Measurements from ENCODE around the gene TNFRSF4.

- TF ChIP-seq EZH2phosphoT487 (IDR thresholded peaks at IDR 0.05; ENCODE audit: borderline replicate concordance, low read depth, low read length) (no peak), CTCF (conservative IDR thresholded peaks at IDR 0.05; ENCODE audit: low read length) (no peak)
Measured at GRCh38 chr1:1260843-1261560, 47.0 kb upstream of the TNFRSF4 start.

All from OCI-LY7 (cell line).